Tibial artery (tissue), 4 donors: Measurements from ENCODE around the gene EPOP.

Experiments
- DNase-seq, 2 donors: peaks; one replicate each; pipeline ENCODE4 v3.0.0-alpha.2; 2019
- H3K27ac ChIP-seq, 2 donors: fragments of 200-600 bp; sonication (generic) in 1 of 2; 1 replicate in 1 of 2; 2 replicates in 1 of 2; pipeline ENCODE4 v1.5.1; 2018 to 2019; ENCODE audit warnings: mild to moderate bottlenecking in 1 of 2
- H3K27me3 ChIP-seq, 2 donors: fragments of 200-600 bp; sonication (generic) in 1 of 2; one replicate each; pipeline versions ENCODE4 v1.5.1 to v1.6.0; 2016 to 2019
- H3K36me3 ChIP-seq, 3 donors: fragments of 200-600 bp; sonication (generic) in 2 of 3; one replicate each; pipeline ENCODE4 v1.5.1; 2016 to 2019; ENCODE audit warnings: mild to moderate bottlenecking in 2 of 3
- H3K4me1 ChIP-seq, 4 donors: fragments of 200-600 bp; sonication (generic) in 2 of 4; 1 replicate in 3 of 4; 2 replicates in 1 of 4; pipeline ENCODE4 v1.5.1; 2016 to 2019
- H3K4me3 ChIP-seq, 2 donors: fragments of 200-600 bp; sonication (generic) in 1 of 2; 1 replicate in 1 of 2; 2 replicates in 1 of 2; pipeline ENCODE4 v1.5.1; 2018 to 2019; ENCODE audit warnings: mild to moderate bottlenecking in 2 of 2
- H3K9me3 ChIP-seq, 3 donors: fragments of 200-600 bp; sonication (generic) in 1 of 3; one replicate each; pipeline ENCODE4 v1.5.1; 2016 to 2019
- intact Hi-C: fragments of 100-400 bp; cut with DNase I; formaldehyde crosslinking; loops from one replicate; pipeline ENCODE4 v1.15.0; 2023; ENCODE audit warnings: low total_unique reads
- TF ChIP-seq, protein P1 (sequence below), 2 experiments: fragments of 200-600 bp in 1 of 2; fragments of 450-650 bp in 1 of 2; IDR thresholded peaks; one replicate each; pipeline ENCODE4 v1.5.1; 2017 to 2019; ENCODE audit warnings: antibody characterized with exemption in 2 of 2, mild to moderate bottlenecking in 1 of 2, moderate library complexity in 1 of 2

The EPOP gene

DNA sequence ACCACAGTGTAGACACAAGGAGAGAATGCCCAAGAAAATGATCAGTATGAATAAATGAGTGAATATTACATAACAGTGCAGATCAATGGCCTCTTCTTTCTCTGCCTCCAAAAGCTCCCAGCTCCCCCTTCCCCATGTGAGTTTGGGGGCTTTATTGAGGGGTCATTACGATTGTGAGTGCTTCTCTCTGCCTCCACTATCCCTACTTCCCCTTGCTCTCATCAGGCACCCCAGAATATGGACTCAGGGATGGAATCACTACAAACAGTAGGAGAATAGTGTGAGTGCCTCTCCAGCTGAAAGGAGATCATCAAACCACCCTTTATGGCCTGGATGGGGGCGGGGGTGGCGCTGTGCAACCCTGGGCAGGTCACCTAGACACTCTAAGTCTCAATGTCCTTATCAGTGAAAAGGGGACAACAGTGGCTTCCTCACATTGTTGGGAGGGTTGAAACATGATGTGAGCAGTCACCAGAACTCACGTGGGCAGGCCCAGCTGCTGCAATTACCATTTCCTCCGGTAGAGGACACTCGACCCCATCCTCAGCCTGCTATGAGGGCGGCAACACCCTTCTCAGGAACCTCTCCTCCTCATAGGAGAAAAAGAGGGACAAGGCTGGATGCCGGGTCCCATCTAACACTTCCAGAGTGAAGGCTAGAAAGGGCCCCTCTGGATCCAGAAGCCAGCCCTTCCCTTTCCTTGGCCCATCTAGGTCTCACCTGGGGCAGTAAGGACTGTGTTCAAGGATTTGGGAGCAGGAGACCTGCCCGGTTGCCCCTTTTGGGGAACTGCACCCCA, 2.1 kb upstream of the EPOP start:
- Histone ChIP-seq H3K4me1 (peaks cover 0 to 33% (median 26%) of the 10 kb centered on the region in 4 donors), H3K27me3 (peaks cover 7 to 48% of the 10 kb centered on the region in 2 donors), H3K27ac (no peak overlapping the region), H3K9me3 (no peaks in the 10 kb centered on the region), H3K36me3 (no peaks in the 10 kb centered on the region), H3K4me3 (no peak overlapping the region)
- intact Hi-C loops, result no loop called here
- TF ChIP-seq, protein P1, sequence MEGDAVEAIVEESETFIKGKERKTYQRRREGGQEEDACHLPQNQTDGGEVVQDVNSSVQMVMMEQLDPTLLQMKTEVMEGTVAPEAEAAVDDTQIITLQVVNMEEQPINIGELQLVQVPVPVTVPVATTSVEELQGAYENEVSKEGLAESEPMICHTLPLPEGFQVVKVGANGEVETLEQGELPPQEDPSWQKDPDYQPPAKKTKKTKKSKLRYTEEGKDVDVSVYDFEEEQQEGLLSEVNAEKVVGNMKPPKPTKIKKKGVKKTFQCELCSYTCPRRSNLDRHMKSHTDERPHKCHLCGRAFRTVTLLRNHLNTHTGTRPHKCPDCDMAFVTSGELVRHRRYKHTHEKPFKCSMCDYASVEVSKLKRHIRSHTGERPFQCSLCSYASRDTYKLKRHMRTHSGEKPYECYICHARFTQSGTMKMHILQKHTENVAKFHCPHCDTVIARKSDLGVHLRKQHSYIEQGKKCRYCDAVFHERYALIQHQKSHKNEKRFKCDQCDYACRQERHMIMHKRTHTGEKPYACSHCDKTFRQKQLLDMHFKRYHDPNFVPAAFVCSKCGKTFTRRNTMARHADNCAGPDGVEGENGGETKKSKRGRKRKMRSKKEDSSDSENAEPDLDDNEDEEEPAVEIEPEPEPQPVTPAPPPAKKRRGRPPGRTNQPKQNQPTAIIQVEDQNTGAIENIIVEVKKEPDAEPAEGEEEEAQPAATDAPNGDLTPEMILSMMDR (IDR thresholded peaks at IDR 0.05), result peak; percentile 96
- DNase-seq, result peak; percentile 84 to 89

DNA sequence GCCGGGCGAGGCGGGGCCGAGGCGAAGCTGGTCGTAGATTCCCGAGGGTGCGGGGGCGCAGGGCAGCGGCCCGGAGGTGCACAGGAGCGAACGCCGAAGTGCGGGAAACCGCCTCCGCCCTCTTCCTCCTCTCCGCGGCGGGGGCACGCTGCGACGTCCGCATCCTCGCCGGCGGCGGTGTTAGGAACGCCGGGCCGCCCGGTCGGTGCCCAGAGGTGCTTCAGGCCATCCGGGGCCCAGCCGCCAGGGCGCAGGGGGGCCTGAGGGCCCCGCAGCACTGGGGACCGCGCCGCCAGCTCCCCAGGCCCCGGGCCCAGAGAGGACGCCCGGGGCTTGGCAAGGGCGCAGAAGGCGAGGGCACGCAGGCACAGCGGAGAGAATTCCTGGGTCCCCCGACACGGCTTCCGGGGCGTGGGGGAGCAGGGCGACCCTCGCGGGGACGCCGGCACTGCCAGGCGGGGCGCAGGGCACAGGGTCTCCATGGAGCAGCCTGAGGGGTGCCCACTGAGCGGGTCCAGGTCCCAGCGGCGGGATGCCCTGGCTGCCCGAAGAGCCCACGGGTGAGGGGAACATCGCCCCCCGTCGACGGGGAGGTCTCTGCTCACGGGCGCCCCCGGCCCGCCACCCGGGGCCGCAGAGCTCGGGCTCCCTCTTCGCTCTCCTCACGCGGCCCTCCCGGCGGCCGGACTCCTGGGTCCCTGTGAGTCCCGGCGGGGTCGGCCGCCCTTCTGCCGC, 576 bp downstream of the EPOP start:
- peaks cover 0 to 33% (median 26%) of the 10 kb centered on the region in 4 donors for H3K4me1 ChIP-seq
- H3K36me3 ChIP-seq, result no peaks in the 10 kb centered on the region
- no peak for DNase-seq
- TF ChIP-seq, protein P1 (IDR thresholded peaks at IDR 0.05), result no peak
- no peaks in the 10 kb centered on the region for H3K9me3 ChIP-seq
- peaks cover 7 to 76% of the 10 kb centered on the region in 2 donors for H3K27me3 ChIP-seq
- intact Hi-C loops, result no loop called here
- peak overlapping the region; percentile 51 to 62 for H3K4me3 ChIP-seq
- peak overlapping the region; percentile 6 to 41 for H3K27ac ChIP-seq

DNA sequence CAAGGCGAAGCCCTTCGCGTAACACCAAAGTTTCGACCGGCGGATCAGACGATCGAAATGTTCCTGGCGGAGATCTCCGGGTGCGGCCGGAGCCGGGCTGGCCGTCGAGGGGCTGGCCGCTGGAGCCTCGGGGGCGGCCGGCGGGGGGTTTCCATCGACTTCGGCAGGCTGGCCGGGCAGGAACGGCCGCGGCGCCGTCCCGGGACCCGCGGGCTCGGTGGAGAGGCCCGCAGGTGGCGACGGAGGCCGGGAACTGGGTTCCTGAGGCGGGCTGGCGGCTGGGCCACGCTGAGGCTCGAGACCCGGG, 1.1 kb downstream of the EPOP start:
- Histone ChIP-seq H3K27me3 (peaks cover 7 to 79% of the 10 kb centered on the region in 2 donors), H3K4me3 (peak overlapping the region; percentile 51 to 62), H3K9me3 (no peaks in the 10 kb centered on the region), H3K27ac (peak overlapping the region in 1 of 2 donors; percentile 41), H3K4me1 (peaks cover 0 to 33% (median 26%) of the 10 kb centered on the region in 4 donors), H3K36me3 (no peaks in the 10 kb centered on the region)
- DNase-seq, result no peak
- TF ChIP-seq, protein P1 (IDR thresholded peaks at IDR 0.05), result no peak
- intact Hi-C loops, result no loop called here

DNA sequence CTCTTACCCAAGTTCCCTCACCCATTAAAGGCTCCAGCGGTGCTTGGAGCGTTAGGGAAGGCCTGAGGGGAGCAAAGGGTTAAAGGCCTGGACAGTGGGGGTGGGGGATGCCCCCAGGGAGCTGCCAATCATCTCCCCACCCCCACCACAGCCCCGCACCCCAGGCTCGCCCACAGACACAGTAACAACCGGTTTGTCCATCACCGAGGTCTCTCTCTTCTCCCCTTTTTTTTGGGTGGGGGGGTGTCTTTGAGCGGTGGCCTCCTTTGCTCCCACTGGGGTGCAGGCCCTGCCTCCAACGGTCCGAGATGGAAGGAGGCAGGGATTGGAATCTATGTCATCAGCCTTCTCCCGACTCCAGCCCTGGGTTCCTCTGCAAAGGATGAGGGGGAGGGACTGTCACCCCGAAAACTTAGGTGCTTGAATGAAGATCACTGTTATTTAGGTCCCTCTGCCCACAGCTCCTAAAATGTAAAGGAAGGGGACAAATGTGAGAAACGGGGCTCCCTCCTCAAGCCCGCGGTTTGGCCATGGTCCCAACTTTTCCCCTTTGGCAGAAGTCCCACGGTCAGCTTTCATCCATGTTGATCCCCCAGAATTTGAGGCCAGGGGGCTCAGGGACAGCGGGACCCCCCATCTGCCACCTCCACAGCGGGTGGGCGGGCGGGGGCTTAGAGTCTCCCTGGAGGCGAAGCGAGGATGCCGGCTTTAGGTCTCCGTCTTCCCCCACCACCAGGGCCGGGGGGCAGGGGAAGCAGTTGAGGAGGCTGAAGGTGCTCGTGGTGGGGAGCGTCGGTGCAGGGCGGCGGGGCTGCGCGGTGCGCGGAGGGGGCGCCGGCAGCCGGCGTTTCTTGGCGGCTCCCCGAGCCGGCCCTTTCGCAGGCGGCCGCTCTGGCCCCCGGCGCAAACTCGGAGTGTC, 1.7 kb downstream of the EPOP start:
- no peak overlapping the region for H3K27ac ChIP-seq
- intact Hi-C loops, result no loop called here
- no peak for DNase-seq
- peak overlapping the region; percentile 51 to 62 for H3K4me3 ChIP-seq
- H3K4me1 ChIP-seq, result peaks cover 0 to 33% (median 26%) of the 10 kb centered on the region in 4 donors
- no peaks in the 10 kb centered on the region for H3K36me3 ChIP-seq
- H3K9me3 ChIP-seq, result no peaks in the 10 kb centered on the region
- TF ChIP-seq, protein P1 (IDR thresholded peaks at IDR 0.05), result no peak
- peaks cover 7 to 84% of the 10 kb centered on the region in 2 donors for H3K27me3 ChIP-seq

DNA sequence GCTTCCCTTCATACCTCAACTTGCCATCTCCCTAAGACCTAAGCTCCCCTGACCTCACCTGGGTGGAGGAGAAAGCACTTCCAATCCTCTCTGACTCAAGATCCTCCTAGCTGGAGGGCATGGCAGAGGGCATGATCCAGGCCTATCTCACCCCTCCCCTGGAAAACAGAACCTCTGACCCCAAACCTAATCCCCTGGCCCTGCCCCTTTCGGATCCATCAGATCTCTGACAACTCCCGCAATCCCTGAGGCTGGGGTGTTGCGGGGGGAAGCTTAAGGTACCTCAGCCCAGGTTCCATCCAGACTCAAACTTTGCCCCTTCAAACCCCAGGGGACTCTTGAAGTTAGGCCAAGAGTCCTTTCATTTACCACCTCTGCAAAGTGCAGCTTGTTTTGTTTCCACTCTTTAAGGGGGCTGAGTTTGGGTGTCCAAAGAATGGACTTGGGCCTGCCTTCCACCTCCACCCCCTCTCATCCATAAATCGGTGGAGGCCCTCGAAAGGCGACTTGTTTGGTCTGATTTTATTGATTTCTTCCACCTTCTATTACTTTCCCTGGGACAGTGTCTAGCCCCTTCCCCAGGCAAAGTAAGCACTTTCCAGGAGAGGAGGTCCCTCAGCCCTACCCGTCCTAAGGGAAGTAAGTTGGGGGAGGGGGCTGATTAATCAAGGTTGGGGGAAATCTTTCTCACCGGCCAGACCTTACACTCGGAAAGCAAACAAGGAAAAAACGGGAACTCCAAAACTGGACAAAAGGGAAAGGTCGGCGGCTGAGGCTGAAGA, 2.6 kb downstream of the EPOP start:
- H3K4me1 ChIP-seq, result peaks cover 0 to 31% (median 23%) of the 10 kb centered on the region in 4 donors
- peaks cover 7 to 87% of the 10 kb centered on the region in 2 donors for H3K27me3 ChIP-seq
- intact Hi-C loops, result no loop called here
- no peaks in the 10 kb centered on the region for H3K9me3 ChIP-seq
- no peak overlapping the region for H3K4me3 ChIP-seq
- no peak overlapping the region for H3K27ac ChIP-seq
- DNase-seq, result no peak
- TF ChIP-seq, protein P1 (IDR thresholded peaks at IDR 0.05), result no peak
- H3K36me3 ChIP-seq, result no peaks in the 10 kb centered on the region
